Activated T-helper 2 cell treated with anti-CD3 and anti-CD28 coated beads, Interferon-gamma antibody, Interleukin-2, Interleukin-4, amounts not matched to agents 10 μg/mL and 5 μg/mL and 100 μg/mL, durations not matched to agents 14 hours and 24 hours and 36 hours (primary cell): ENCODE results near the gene FIGN. TPM values are rescaled to one million over a fixed set of nuclear protein-coding genes. Genes with fewer than 3 reads are reported as not detected.

ENCODE experiments used
- DNase-seq: peaks from one replicate; pipeline ENCODE4 v3.0.0; 2021; ENCODE audit warnings: low spot score
- H3K27ac Mint-ChIP-seq: one replicate; pipeline ENCODE4 v1.8.0; 2021; ENCODE audit warnings: mixed read lengths
- H3K27me3 Mint-ChIP-seq: one replicate; pipeline ENCODE4 v1.8.0; 2021; ENCODE audit warnings: low read depth, mixed read lengths
- H3K36me3 Mint-ChIP-seq: one replicate; pipeline ENCODE4 v1.8.0; 2021; ENCODE audit warnings: low read depth, mixed read lengths
- H3K4me1 Mint-ChIP-seq: one replicate; pipeline ENCODE4 v1.8.0; 2021; ENCODE audit warnings: low read depth, mixed read lengths
- H3K4me3 Mint-ChIP-seq: one replicate; pipeline ENCODE4 v1.8.0; 2021; ENCODE audit warnings: low read depth, mild to moderate bottlenecking, moderate library complexity, mixed read lengths
- H3K9me3 Mint-ChIP-seq: one replicate; pipeline ENCODE4 v1.8.0; 2021; ENCODE audit warnings: mixed read lengths
- intact Hi-C: fragments of 100-400 bp; cut with micrococcal nuclease; formaldehyde crosslinking; loops from one replicate; pipeline ENCODE4 v1.15.1; 2023
- total RNA-seq: library from RNA; stranded (reverse); gene quantifications from 2 replicates; pipeline ENCODE4 v1.2.3, GENCODE V29; 2022

Gene FIGN
- total RNA-seq, 1 donor from 2014 or later, result not detected

- H3K36me3 Mint-ChIP-seq, result no peaks in the 10 kb centered on the region
- no peak for DNase-seq
- no peak overlapping the region for H3K4me3 Mint-ChIP-seq
- no peaks in the 10 kb centered on the region for H3K9me3 Mint-ChIP-seq
- H3K4me1 Mint-ChIP-seq, result no peaks in the 10 kb centered on the region
- no peak overlapping the region for H3K27ac Mint-ChIP-seq
- intact Hi-C loops, result no loop called here
- no peaks in the 10 kb centered on the region for H3K27me3 Mint-ChIP-seq
Observed at GRCh38 chr2:163640542-163641193, 95.1 kb downstream of the FIGN start.

GRCh38 chr2:163637871-163638270 is 97.9 kb downstream of the FIGN start:
- Mint-ChIP-seq H3K4me1 (no peaks in the 10 kb centered on the region), H3K4me3 (no peak overlapping the region), H3K27ac (no peak overlapping the region), H3K9me3 (no peaks in the 10 kb centered on the region), H3K36me3 (no peaks in the 10 kb centered on the region), H3K27me3 (no peaks in the 10 kb centered on the region)
- intact Hi-C loops, result no loop called here
- DNase-seq, result no peak

GRCh38 chr2:163633291-163633690 is 102.5 kb downstream of the FIGN start:
- Mint-ChIP-seq H3K4me3 (no peak overlapping the region), H3K27me3 (no peaks in the 10 kb centered on the region), H3K36me3 (no peaks in the 10 kb centered on the region), H3K4me1 (no peaks in the 10 kb centered on the region), H3K9me3 (no peaks in the 10 kb centered on the region), H3K27ac (no peak overlapping the region)
- intact Hi-C loops, result no loop called here
- no peak for DNase-seq

- intact Hi-C loops, result no loop called here
- Mint-ChIP-seq H3K27ac (no peak overlapping the region), H3K4me3 (no peak overlapping the region), H3K36me3 (no peaks in the 10 kb centered on the region), H3K9me3 (no peaks in the 10 kb centered on the region), H3K27me3 (no peaks in the 10 kb centered on the region), H3K4me1 (no peaks in the 10 kb centered on the region)
- no peak for DNase-seq
Observed at GRCh38 chr2:163630836-163631235, 105.0 kb downstream of the FIGN start.

- intact Hi-C loops, result no loop called here
- Mint-ChIP-seq H3K36me3 (no peaks in the 10 kb centered on the region), H3K4me1 (no peaks in the 10 kb centered on the region), H3K4me3 (no peak overlapping the region), H3K27me3 (no peaks in the 10 kb centered on the region), H3K9me3 (no peaks in the 10 kb centered on the region), H3K27ac (no peak overlapping the region)
- DNase-seq, result no peak
Observed at GRCh38 chr2:163626639-163627109, 109.1 kb downstream of the FIGN start.

GRCh38 chr2:163626208-163626607 is 109.6 kb downstream of the FIGN start:
- Mint-ChIP-seq H3K4me3 (no peak overlapping the region), H3K27me3 (no peaks in the 10 kb centered on the region), H3K4me1 (no peaks in the 10 kb centered on the region), H3K27ac (no peak overlapping the region), H3K36me3 (no peaks in the 10 kb centered on the region), H3K9me3 (no peaks in the 10 kb centered on the region)
- intact Hi-C loops, result no loop called here
- DNase-seq, result no peak

- no peak overlapping the region for H3K4me3 Mint-ChIP-seq
- intact Hi-C loops, result no loop called here
Observed at GRCh38 chr2:163625632-163626031, 110.2 kb downstream of the FIGN start.

GRCh38 chr2:163621445-163622004 is 114.3 kb downstream of the FIGN start:
- DNase-seq, result no peak
- Mint-ChIP-seq H3K27me3 (no peaks in the 10 kb centered on the region), H3K27ac (no peak overlapping the region), H3K4me3 (no peak overlapping the region), H3K4me1 (no peaks in the 10 kb centered on the region), H3K36me3 (no peaks in the 10 kb centered on the region), H3K9me3 (no peaks in the 10 kb centered on the region)
- intact Hi-C loops, result no loop called here

More at GRCh38 chr2:163625632-163626031, 110.2 kb downstream of the FIGN start:
- DNase-seq, result no peak
- H3K27me3 Mint-ChIP-seq, result no peaks in the 10 kb centered on the region
- no peaks in the 10 kb centered on the region for H3K4me1 Mint-ChIP-seq
- no peak overlapping the region for H3K27ac Mint-ChIP-seq
- H3K9me3 Mint-ChIP-seq, result no peaks in the 10 kb centered on the region
- no peaks in the 10 kb centered on the region for H3K36me3 Mint-ChIP-seq

GRCh38 chr2:163617517-163617916 is 118.3 kb downstream of the FIGN start:
- H3K27ac Mint-ChIP-seq, result no peak overlapping the region
- H3K4me1 Mint-ChIP-seq, result no peaks in the 10 kb centered on the region
- H3K9me3 Mint-ChIP-seq, result no peaks in the 10 kb centered on the region
- H3K27me3 Mint-ChIP-seq, result no peaks in the 10 kb centered on the region
- intact Hi-C loops, result no loop called here
- no peak for DNase-seq
- no peaks in the 10 kb centered on the region for H3K36me3 Mint-ChIP-seq
- no peak overlapping the region for H3K4me3 Mint-ChIP-seq

GRCh38 chr2:163613266-163613731 is 122.5 kb downstream of the FIGN start:
- Mint-ChIP-seq H3K36me3 (no peaks in the 10 kb centered on the region), H3K27me3 (no peaks in the 10 kb centered on the region), H3K4me1 (no peaks in the 10 kb centered on the region), H3K9me3 (no peaks in the 10 kb centered on the region), H3K4me3 (no peak overlapping the region), H3K27ac (no peak overlapping the region)
- no peak for DNase-seq
- intact Hi-C loops, result no loop called here

- H3K4me3 Mint-ChIP-seq, result no peak overlapping the region
Observed at GRCh38 chr2:163612332-163612731, 123.5 kb downstream of the FIGN start.

GRCh38 chr2:163611557-163611906 is 124.3 kb downstream of the FIGN start:
- no peak for DNase-seq
- Mint-ChIP-seq H3K36me3 (no peaks in the 10 kb centered on the region), H3K27ac (no peak overlapping the region), H3K4me1 (no peaks in the 10 kb centered on the region), H3K27me3 (no peaks in the 10 kb centered on the region), H3K4me3 (no peak overlapping the region), H3K9me3 (no peaks in the 10 kb centered on the region)
- intact Hi-C loops, result no loop called here

More at GRCh38 chr2:163612332-163612731, 123.5 kb downstream of the FIGN start:
- no peak overlapping the region for H3K27ac Mint-ChIP-seq
- intact Hi-C loops, result no loop called here
- H3K9me3 Mint-ChIP-seq, result no peaks in the 10 kb centered on the region
- no peaks in the 10 kb centered on the region for H3K4me1 Mint-ChIP-seq
- no peak for DNase-seq
- H3K36me3 Mint-ChIP-seq, result no peaks in the 10 kb centered on the region
- no peaks in the 10 kb centered on the region for H3K27me3 Mint-ChIP-seq

- Mint-ChIP-seq H3K4me1 (no peaks in the 10 kb centered on the region), H3K4me3 (no peak overlapping the region), H3K36me3 (no peaks in the 10 kb centered on the region), H3K9me3 (no peaks in the 10 kb centered on the region), H3K27ac (no peak overlapping the region), H3K27me3 (no peaks in the 10 kb centered on the region)
- DNase-seq, result no peak
- intact Hi-C loops, result no loop called here
Observed at GRCh38 chr2:163610817-163611556, 124.8 kb downstream of the FIGN start.
